ENCODE data around the gene ZNRF3.

DNA sequence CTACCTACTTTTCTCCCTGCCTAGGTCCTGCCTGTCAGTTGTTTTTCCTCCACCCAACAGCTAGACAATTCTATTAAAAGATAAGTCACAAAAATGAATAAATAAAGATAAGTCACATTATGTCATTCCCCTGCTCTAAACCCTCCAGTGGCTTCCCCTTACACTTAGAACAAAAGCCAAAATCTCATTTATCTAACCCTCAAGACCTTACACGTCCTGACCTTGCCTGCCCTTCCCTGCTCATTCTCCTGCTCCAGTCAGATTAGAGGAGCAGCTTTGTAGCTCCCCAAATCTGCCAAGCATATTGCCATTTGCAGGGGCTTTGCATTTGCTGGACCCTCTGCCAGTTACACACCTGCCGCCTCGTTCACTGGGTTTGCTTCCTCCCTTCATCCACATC is 206.1 kb downstream of the ZNRF3 start:
- TF ChIP-seq YY1 (IDR thresholded peaks at IDR 0.05; ENCODE audit: insufficient read depth, insufficient read length), result no peak
- TF ChIP-seq SUZ12 (IDR thresholded peaks at IDR 0.05; ENCODE audit: extremely low read depth, insufficient read depth, insufficient read length), result no peak
- TF ChIP-seq ZNF274 (IDR thresholded peaks at IDR 0.05; ENCODE audit: low read depth, low read length), result no peak

All from NT2/D1 (cell line).